ENCODE results near the gene EPG5. TPM values are rescaled to one million over a fixed set of nuclear protein-coding genes. Genes with fewer than 3 reads are reported as not detected.
A peak's percentile ranks its signal among the peaks of the same experiment; 100 is the strongest.

The EPG5 gene
- total and polyA plus RNA-seq, 2 donors (not counting 3 experiments of a cell fraction or from before 2014, with no cell fraction given), result 16.7 to 25.6 TPM

- Histone ChIP-seq H3K9ac (replicated peaks; ENCODE audit: extremely low read depth, insufficient read depth, low read length) (no peak overlapping the region), H3K9me1 (replicated peaks; ENCODE audit: control insufficient read depth, extremely low read depth, insufficient read depth, low read length) (no peaks in the 10 kb centered on the region), H3K36me3 (ENCODE audit: control insufficient read depth in 2 of 2, extremely low read depth in 1 of 2, insufficient read depth in 2 of 2, low read length in 2 of 2) (peaks cover 15 to 22% of the 10 kb centered on the region in 2 experiments), H2AFZ (ENCODE audit: low read depth, low read length) (no peak overlapping the region), H3K4me1 (ENCODE audit: control insufficient read depth, extremely low read depth, insufficient read depth, low read length) (peaks cover 11% of the 10 kb centered on the region), H3K27ac (ENCODE audit: insufficient read depth, low read depth, low read length) (peak overlapping the region; percentile 35), H3K79me2 (ENCODE audit: control insufficient read depth, insufficient read depth, low read length) (peaks cover 3% of the 10 kb centered on the region), H3K27me3 (ENCODE audit: control insufficient read depth in 2 of 2, insufficient read depth in 2 of 2, low read length in 2 of 2) (no peaks in the 10 kb centered on the region), H4K20me1 (replicated peaks; ENCODE audit: control insufficient read depth, extremely low read depth, insufficient read depth, low read length) (no peaks in the 10 kb centered on the region), H3K4me3 (replicated peaks in 1 of 3; ENCODE audit: insufficient read depth in 1 of 3, low read depth in 1 of 3, low read length in 3 of 3) (no peak overlapping the region), H3K4me2 (ENCODE audit: insufficient read depth, low read length) (peak overlapping the region; percentile 13), H3K9me3 (replicated peaks; ENCODE audit: control insufficient read depth, insufficient read depth, low read length) (no peaks in the 10 kb centered on the region)
- CTCF ChIA-PET, result interaction anchor here (4.0 kb wide), 1 partner anchor 123 kb away, joined by 18 read pairs; no protein-coding TSS in a partner anchor
- BruUV-seq (replicated peaks), result no TSS peak
- POLR2A ChIA-PET, result no interaction called here
- peak; percentile 24 for DNase-seq (ENCODE audit: low read depth, low spot score)
- TF ChIP-seq, protein P1, sequence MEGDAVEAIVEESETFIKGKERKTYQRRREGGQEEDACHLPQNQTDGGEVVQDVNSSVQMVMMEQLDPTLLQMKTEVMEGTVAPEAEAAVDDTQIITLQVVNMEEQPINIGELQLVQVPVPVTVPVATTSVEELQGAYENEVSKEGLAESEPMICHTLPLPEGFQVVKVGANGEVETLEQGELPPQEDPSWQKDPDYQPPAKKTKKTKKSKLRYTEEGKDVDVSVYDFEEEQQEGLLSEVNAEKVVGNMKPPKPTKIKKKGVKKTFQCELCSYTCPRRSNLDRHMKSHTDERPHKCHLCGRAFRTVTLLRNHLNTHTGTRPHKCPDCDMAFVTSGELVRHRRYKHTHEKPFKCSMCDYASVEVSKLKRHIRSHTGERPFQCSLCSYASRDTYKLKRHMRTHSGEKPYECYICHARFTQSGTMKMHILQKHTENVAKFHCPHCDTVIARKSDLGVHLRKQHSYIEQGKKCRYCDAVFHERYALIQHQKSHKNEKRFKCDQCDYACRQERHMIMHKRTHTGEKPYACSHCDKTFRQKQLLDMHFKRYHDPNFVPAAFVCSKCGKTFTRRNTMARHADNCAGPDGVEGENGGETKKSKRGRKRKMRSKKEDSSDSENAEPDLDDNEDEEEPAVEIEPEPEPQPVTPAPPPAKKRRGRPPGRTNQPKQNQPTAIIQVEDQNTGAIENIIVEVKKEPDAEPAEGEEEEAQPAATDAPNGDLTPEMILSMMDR (IDR thresholded peaks at IDR 0.05; ENCODE audit: extremely low read depth in 1 of 2, insufficient read depth in 1 of 2, low read depth in 1 of 2, low read length in 2 of 2), result no peak
- TF ChIP-seq JUN (IDR thresholded peaks at IDR 0.05; ENCODE audit: borderline replicate concordance, insufficient read depth, insufficient read length, low read depth), result peak; percentile 29
- no peak for TF ChIP-seq MAX (IDR thresholded peaks at IDR 0.05; ENCODE audit: insufficient read depth, insufficient read length)
- no peak for TF ChIP-seq EZH2 (IDR thresholded peaks at IDR 0.05; ENCODE audit: borderline replicate concordance, low read depth, low read length, severe bottlenecking)
- no peak for TF ChIP-seq MYC (IDR thresholded peaks at IDR 0.05; ENCODE audit: low read depth, low read length)
- TF ChIP-seq FOS (IDR thresholded peaks at IDR 0.05; ENCODE audit: borderline replicate concordance, insufficient read depth, low read length), result peak; percentile 47
- no peak for TF ChIP-seq POLR2A (IDR thresholded peaks at IDR 0.05; ENCODE audit: low read depth, low read length)
- TF ChIP-seq POLR2AphosphoS5 (IDR thresholded peaks at IDR 0.05; ENCODE audit: insufficient read depth, low read depth, low read length), result peak; percentile 46
- TF ChIP-seq GATA2 (IDR thresholded peaks at IDR 0.05; ENCODE audit: insufficient read depth, insufficient read length, low read depth, low read length), result no peak
- FAIRE-seq, result no peak
- dilution Hi-C loops (cut with MboI; ENCODE audit: extremely low pct_ligation_motif_present, low sequenced_read_pairs) (no loop called here), intact Hi-C loops (cut with micrococcal nuclease) (loop anchor here (1.0 to 2.0 kb wide), 2 partner anchors 16 to 24 kb away; partner anchors contain the start of gene EPG5)
These were observed 16.0 kb downstream of the EPG5 start for GRCh38 chr18:45951016-45951714.
